ENCODE results near the gene LRRK1.

LRRK1 gene

GRCh38 chr15:100981086-100981485, 61.9 kb downstream of the LRRK1 start:
- no peak for DNase-seq (ENCODE audit: low read depth)

GRCh38 chr15:100983221-100983620, 64.1 kb downstream of the LRRK1 start:
- no peak for DNase-seq (ENCODE audit: low read depth)

- no peak for DNase-seq (ENCODE audit: low read depth)
Observed at GRCh38 chr15:100985401-100985800, 66.2 kb downstream of the LRRK1 start.

DNA sequence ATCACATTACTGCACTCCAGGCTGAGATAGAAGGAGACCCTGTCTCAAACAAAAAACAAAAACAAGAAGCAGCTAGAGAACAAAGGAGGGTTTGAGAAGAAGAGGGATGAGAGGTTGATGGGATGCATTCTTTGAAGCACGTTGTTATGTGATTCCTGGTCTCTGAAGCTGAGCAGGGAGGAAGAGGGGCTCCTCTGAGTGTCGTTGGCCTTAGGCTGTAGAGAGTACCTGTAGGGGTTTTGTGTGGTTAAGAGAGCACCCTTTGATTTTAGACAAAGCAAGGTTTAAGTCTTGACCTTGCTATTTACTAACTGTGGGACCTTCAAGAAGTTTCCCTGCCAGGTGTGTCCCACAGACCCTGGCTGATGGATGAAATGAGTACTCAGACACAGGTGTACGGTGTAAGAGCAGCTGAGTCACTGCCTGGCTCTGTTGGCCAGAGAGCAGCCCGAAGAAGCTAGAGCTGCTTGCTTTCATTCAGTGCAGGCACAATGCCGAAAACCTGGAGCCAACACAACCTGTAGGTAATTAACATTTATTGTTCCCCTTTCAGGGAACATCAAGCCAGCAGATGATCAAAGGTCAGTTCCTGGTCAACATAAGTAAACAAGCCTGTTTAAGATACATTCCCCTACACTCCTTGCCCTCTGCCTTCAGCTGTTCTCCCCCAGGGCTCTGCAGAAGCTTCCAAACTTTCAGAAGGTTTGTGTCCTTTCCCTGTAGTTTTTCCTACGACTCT, 67.2 kb downstream of the LRRK1 start:
- no peak for DNase-seq (ENCODE audit: low read depth)

DNA sequence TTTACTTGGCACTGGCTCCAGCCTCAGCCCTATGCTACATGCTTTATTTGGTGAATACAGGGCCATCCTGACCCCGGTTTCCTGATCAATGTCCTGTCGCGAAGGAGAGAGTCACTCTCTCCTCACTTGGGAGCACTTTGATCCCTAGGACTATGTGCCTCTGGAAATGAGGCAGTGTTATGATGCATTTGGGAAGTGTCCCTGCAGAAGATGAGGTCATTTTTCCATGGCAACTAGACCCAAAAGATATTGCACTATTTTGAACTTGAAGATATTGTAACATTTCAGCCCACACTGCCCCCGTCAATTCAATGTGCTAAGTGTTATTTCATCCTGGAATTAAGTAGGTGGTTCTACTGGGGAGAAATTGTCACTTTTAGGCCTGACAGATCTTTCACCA, 68.0 kb downstream of the LRRK1 start:
- DNase-seq (ENCODE audit: low read depth) = no peak

DNA sequence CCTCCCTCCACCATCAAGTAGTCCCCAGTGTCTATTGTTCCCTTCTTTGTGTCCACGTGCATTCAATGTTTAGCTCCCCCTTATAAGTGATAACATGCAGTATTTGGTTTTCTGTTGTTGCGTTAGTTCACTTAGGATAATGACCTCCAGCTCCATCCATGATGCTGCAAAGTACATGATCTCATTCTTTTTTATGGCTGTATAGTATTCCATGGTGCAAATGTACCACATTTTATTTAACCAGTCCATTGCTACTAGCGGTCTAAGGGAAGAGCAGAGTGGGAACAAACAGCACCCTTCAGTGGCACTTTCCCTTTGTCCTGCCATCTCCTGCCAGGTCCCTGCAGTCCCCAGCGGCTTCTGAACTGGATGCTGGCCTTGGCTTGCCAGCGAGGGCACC, 69.1 kb downstream of the LRRK1 start:
- no peak for DNase-seq (ENCODE audit: low read depth)

GRCh38 chr15:100988857-100989256, 69.7 kb downstream of the LRRK1 start:
- DNase-seq (ENCODE audit: low read depth) = no peak

DNA sequence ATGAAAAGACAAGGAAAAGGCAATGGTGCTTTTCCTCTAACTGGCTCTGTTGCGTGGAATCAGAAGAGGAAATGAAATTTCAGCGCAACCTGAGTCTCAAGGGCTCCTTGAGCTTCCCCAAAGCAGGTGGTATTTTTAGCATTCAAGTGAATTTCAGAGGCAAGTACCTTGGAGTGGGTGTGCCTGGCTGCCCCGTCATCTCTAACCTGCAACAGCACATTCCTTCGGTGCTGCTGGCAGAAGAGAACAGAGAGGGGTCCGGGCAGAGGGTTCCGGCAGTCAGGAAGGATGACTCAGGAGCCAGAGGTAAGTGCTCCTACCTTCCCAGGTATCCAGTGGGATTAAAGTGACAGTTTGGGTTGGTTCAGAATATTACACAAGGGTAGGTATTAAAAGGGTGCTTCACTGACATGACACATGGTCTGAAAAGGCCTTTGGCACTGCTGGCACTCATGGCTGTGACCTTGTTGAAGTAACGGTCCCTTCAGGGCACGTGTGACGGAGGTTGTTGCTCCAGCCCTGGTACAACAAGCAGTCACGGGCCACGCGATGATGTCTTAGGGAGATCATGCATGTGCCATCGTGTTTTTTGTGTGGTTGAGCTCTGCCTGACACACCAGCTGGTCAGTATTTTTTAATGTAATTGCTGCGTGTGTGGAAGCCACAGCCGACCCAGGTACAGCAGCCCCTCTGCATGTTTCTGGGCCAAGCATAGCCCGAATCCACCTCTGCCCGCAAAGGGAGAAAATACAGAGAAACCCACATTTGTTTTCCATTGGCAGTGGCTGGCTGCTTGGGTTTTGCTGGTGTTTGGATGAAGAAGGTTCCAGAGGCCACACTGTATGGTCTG, 75.7 kb downstream of the LRRK1 start:
- no peak for DNase-seq (ENCODE audit: low read depth)

DNA sequence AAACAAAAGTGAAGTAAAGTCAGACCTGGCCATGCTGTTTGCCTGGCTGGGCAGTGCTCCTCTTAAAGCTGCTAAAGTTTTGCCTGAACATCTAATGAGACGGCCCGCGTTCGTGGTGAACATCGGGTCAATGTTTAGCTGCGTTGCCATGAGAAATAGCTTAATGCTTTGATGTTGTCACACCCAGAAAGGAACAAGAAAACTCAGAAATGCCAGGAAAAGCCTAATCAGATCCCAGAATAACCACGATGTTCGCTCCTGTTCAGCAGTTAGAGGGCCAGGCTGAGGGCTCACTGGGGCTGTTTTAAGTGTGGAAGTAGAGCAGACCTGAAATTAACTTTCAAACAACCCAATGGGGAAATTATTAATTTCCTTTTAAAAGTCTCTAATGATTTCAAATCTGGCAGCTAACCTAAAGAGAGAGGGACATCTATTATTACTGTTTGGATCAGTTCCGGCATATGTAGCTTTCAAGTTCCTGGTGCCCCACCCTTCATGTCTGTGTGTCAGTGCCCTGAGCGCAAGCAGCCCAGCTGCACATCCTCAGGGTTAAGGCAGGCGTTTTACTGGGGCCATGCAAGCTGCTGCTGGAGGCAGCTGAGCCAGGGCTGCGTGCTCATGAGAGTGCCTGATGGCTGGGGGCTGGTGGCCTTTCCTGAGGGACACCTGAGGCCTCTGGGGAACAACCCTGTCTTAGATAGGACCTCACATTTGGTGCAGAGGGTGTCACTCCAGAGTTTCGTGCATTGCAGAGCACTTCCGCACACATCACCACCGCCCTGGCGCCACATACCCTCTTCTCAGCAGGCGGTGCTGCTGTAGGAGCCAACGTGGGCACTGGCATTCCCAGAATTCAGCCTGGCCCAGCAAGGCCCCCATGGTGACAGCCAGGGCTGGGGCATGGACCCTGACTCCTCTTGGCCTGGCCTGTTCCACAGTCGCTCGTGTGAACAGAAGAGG, 76.6 kb downstream of the LRRK1 start:
- no peak for DNase-seq (ENCODE audit: low read depth)

- DNase-seq (ENCODE audit: low read depth) = peak; percentile 46
Observed at GRCh38 chr15:100997442-100997841, 78.3 kb downstream of the LRRK1 start.

DNA sequence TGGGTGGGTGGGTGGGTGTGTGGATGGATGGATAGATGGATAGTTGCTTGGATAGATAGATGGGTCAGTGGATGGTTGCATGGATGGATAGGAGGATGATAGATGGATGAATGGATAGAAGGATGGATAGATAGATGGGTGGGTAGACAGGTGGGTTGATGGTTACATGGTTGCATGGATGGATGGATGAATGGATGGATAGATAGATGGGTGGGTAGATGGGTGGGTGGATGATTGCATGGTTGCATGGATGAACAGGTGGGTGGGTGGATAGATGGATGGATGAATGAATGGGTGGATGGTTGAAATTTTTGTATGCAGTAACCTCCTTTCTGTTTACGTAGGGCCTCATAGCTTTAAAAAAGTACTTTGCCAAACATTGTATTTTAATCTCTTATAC, 79.5 kb downstream of the LRRK1 start:
- DNase-seq (ENCODE audit: low read depth) = no peak

GRCh38 chr15:100999369-100999768, 80.2 kb downstream of the LRRK1 start:
- DNase-seq (ENCODE audit: low read depth) = no peak

DNA sequence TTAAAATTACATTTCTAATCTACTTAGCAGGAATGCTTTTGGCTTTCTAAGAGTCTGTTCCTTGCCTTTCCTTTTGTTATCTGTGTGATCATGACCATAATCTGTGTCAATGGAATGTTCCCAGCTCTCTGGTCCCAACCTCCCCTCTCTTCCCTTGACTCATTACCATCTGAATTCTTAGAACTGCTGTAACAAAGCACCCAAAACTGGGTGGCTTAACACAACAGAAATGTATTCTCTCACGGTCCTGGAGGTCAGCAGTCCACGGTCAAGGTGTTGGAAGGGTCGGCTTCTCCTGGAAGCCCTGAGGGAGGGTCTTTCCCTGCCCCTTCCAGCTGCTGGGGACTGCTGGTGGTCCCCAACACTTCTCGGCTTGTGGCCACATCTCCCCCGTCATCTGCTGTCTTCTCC, 81.1 kb downstream of the LRRK1 start:
- no peak for DNase-seq (ENCODE audit: low read depth)

GRCh38 chr15:101001056-101001455, 81.9 kb downstream of the LRRK1 start:
- DNase-seq (ENCODE audit: low read depth) = no peak

- DNase-seq (ENCODE audit: low read depth) = no peak
Observed at GRCh38 chr15:101001796-101002195, 82.6 kb downstream of the LRRK1 start.

GRCh38 chr15:101003081-101003480, 83.9 kb downstream of the LRRK1 start:
- DNase-seq (ENCODE audit: low read depth) = no peak

DNA sequence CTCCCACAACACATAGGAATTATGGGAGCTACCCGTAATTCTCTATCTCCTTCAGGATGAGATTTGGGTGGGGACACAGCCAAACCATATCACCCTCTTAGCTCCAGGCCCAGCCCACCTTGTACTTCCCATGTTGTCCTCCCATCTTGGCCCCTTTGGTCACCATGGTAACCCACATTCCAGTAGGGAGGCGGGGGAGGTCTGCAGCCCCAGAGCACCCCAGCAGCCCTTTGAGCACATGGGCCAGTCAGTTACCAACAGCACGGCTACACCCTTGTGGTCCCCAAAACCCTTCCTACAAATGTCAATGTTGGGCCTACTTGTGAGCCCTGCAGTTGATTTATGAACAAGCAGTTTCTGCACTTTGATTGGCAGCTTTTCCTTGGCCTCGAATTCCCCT, 84.5 kb downstream of the LRRK1 start:
- DNase-seq (ENCODE audit: low read depth) = no peak

DNA sequence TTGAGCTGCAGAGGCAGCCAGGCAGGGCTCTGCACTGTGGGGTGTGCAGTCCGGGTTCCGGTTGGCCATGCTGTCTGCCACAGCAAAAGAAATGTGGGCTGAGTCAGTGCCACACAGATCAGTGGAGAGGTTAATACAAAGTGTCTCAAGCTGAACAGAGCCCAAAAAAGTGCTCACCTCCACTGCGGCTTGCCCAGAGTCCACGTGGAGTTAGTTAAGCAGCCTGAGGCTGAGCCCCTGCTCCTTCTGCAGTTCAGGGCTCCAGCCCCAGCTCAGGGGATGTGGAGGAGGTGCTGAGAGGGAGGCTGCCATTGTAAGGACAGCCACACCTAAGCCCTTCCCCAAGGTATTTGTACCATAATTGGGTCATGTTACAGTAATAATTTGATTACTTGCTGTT, 85.3 kb downstream of the LRRK1 start:
- no peak for DNase-seq (ENCODE audit: low read depth)

GRCh38 chr15:101004986-101005747, 86.0 kb downstream of the LRRK1 start:
- DNase-seq (ENCODE audit: low read depth) = no peak

DNA sequence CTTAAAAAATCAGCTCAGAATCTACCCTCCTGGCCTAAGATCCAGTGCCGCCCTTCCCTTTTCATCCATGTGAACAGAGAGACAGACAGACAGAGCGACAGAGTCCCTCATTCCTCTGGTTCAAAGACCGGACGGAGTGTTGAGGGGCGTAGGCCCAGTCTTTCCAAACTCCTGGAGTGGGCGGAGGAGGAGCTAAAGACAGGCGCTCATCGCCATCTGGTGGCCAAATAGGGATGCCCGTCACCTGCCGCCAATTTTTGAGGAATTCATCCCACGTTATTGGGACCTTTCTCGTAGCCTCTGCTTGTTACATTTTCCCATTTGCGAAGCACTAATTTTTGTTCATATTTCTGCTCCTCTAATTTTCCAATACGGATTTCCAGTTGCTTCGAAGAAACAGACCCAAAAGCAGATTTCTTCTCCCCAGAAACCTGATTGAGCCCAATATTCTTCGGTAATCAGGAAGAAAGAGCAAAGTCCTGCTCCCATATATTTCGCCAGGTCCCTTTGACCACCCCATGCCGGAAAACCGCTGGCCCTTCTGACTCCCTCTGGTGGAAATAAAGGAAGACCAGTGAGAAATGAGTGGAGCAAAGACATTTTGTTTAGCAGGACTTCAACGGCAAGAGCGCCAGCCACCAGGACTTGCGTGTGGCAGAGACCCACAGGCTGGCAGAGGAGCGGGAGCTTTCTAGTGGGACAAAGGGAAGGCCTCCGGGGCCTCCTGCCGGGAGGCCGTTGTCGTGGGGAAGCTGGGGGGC, 88.0 kb downstream of the LRRK1 start:
- peak; percentile 66 for DNase-seq (ENCODE audit: low read depth)
